PC-3 (cell line): ENCODE results near the gene SCIN.

Experiments
- CTCF ChIP-seq: fragments of 300-600 bp; sonication (generic); conservative IDR thresholded peaks from 2 replicates; pipeline ENCODE4 v1.5.1; 2017; ENCODE audit warnings: antibody characterized with exemption, low read depth, mild to moderate bottlenecking, low read length
- EZH2phosphoT487 ChIP-seq: fragments of 300-600 bp; sonication (generic); IDR thresholded peaks from 2 replicates; pipeline ENCODE4 v1.6.1; 2018; ENCODE audit warnings: mild to moderate bottlenecking, antibody characterized with exemption, low read length, borderline replicate concordance

GRCh38 chr7:12692479-12693259, 122.1 kb downstream of the SCIN start:
- TF ChIP-seq CTCF, result no peak
- TF ChIP-seq EZH2phosphoT487, result no peak
